CD14-positive monocyte (primary cell): ENCODE data around the gene CRISP1. TPM values are rescaled to one million over a fixed set of nuclear protein-coding genes. Genes with fewer than 3 reads are reported as not detected.

Experiments
- DNase-seq, 3 donors: peaks; one replicate each; pipeline ENCODE4 v3.0.0-alpha.2; 2011 to 2022
- H2AFZ ChIP-seq: 2 replicates; pipeline ENCODE4 v1.6.0; 2012; ENCODE audit warnings: mild to moderate bottlenecking, low read depth, low read length, inconsistent platforms; ENCODE audit not compliant: insufficient read depth, poor library complexity, severe bottlenecking
- H3K27ac ChIP-seq, 2 donors: 1 replicate in 1 of 2; 2 replicates in 1 of 2; pipeline ENCODE4 v1.5.1; 2012 to 2013; ENCODE audit warnings: low read length in 2 of 2, control low read depth in 1 of 2, inconsistent platforms in 1 of 2, low read depth in 1 of 2, mild to moderate bottlenecking in 1 of 2
- H3K27me3 ChIP-seq, 2 donors: one replicate each; pipeline versions ENCODE4 v1.6.0 to v1.6.1; 2011 to 2013; ENCODE audit warnings: low read length in 2 of 2; ENCODE audit not compliant: control insufficient read depth in 2 of 2, insufficient read depth in 2 of 2
- H3K36me3 ChIP-seq, 2 donors: replicated peaks in 1 of 2; 1 replicate in 1 of 2; 2 replicates in 1 of 2; pipeline versions ENCODE4 v1.5.1 to v1.6.1; 2012 to 2013; ENCODE audit warnings: low read length in 2 of 2, control low read depth in 1 of 2, inconsistent platforms in 1 of 2, mild to moderate bottlenecking in 1 of 2; ENCODE audit not compliant: insufficient read depth in 2 of 2, control insufficient read depth in 1 of 2
- H3K4me1 ChIP-seq, 2 donors: 1 replicate in 1 of 2; 2 replicates in 1 of 2; pipeline versions ENCODE4 v1.5.1 to v1.6.1; 2012 to 2013; ENCODE audit warnings: low read length in 2 of 2, control low read depth in 1 of 2, inconsistent platforms in 1 of 2, mild to moderate bottlenecking in 1 of 2, moderate library complexity in 1 of 2; ENCODE audit not compliant: insufficient read depth in 2 of 2, control insufficient read depth in 1 of 2
- H3K4me2 ChIP-seq: replicated peaks from 2 replicates; pipeline ENCODE3; 2012; ENCODE audit warnings: low read length, moderate library complexity, mild to moderate bottlenecking; ENCODE audit not compliant: poor library complexity, severe bottlenecking; ENCODE audit errors: extremely low read depth
- H3K4me3 ChIP-seq, 3 experiments: fragments of 200-600 bp in 1 of 3; sonication (generic) in 1 of 3; replicated peaks in 1 of 3; 1 replicate in 2 of 3; 2 replicates in 1 of 3; pipeline ENCODE4 v1.5.1; 2011 to 2013; ENCODE audit warnings: low read length in 3 of 3, mild to moderate bottlenecking in 3 of 3, control low read depth in 2 of 3, low read depth in 2 of 3, inconsistent platforms in 1 of 3, moderate library complexity in 1 of 3
- H3K79me2 ChIP-seq: 2 replicates; pipeline ENCODE4 v1.6.0; 2012; ENCODE audit warnings: mild to moderate bottlenecking, control low read depth, inconsistent platforms, low read length, moderate library complexity; ENCODE audit not compliant: insufficient read depth
- H3K9ac ChIP-seq: 2 replicates; pipeline ENCODE4 v1.6.0; 2017; ENCODE audit warnings: low read length, mild to moderate bottlenecking; ENCODE audit not compliant: insufficient read depth, poor library complexity, severe bottlenecking
- H3K9me3 ChIP-seq, 2 donors: replicated peaks in 1 of 2; 1 replicate in 1 of 2; 2 replicates in 1 of 2; pipeline versions ENCODE4 v1.5.1 to v1.6.1; 2012 to 2013; ENCODE audit warnings: low read length in 2 of 2, control low read depth in 1 of 2; ENCODE audit not compliant: control insufficient read depth in 1 of 2, insufficient read depth in 1 of 2
- H4K20me1 ChIP-seq: 2 replicates; pipeline ENCODE4 v1.6.0; 2012; ENCODE audit warnings: mild to moderate bottlenecking, low read length, control low read depth, moderate library complexity; ENCODE audit not compliant: insufficient read depth
- H3K27ac Mint-ChIP-seq, 7 donors: one replicate each; pipeline ENCODE4 v1.8.0; 2020; ENCODE audit warnings: mild to moderate bottlenecking in 7 of 7, mixed read lengths in 7 of 7, moderate library complexity in 6 of 7, inconsistent platforms in 2 of 7
- H3K27me3 Mint-ChIP-seq, 3 donors: one replicate each; pipeline ENCODE4 v1.8.0; 2021 to 2022; ENCODE audit warnings: low read depth in 3 of 3, mild to moderate bottlenecking in 3 of 3, mixed read lengths in 3 of 3, moderate library complexity in 3 of 3, inconsistent platforms in 1 of 3
- H3K36me3 Mint-ChIP-seq, 2 donors: one replicate each; pipeline ENCODE4 v1.8.0; 2020; ENCODE audit warnings: mixed read lengths in 2 of 2, inconsistent platforms in 1 of 2, mild to moderate bottlenecking in 1 of 2
- H3K4me1 Mint-ChIP-seq: one replicate; pipeline ENCODE4 v1.8.0; 2020; ENCODE audit warnings: mild to moderate bottlenecking, mixed read lengths
- H3K4me3 Mint-ChIP-seq, 2 donors: one replicate each; pipeline ENCODE4 v1.8.0; 2020; ENCODE audit warnings: mild to moderate bottlenecking in 2 of 2, mixed read lengths in 2 of 2, moderate library complexity in 1 of 2
- H3K9me3 Mint-ChIP-seq, 7 donors: one replicate each; pipeline ENCODE4 v1.8.0; 2020 to 2022; ENCODE audit warnings: mixed read lengths in 7 of 7, mild to moderate bottlenecking in 6 of 7, moderate library complexity in 6 of 7, inconsistent platforms in 2 of 7
- CTCF ChIP-seq: fragments of 200-600 bp; IDR thresholded peaks from one replicate; pipeline ENCODE4 v1.8.0; 2022; ENCODE audit warnings: antibody characterized with exemption, mild to moderate bottlenecking
- WGBS: methylation state at CpG from one replicate; pipeline ENCODE4 v1.1.5; 2013; ENCODE audit warnings: missing lambda C conversion rate; ENCODE audit not compliant: insufficient coverage; 5-methylcytosine and 5-hydroxymethylcytosine counted together
- intact Hi-C, 2 donors: fragments of 100-400 bp; cut with micrococcal nuclease; formaldehyde crosslinking; loops; one replicate each; pipeline versions ENCODE4 v1.15.0 to v1.15.1; 2023
- polyA plus RNA-seq, 3 donors: library from polyadenylated mRNA; depleted of rRNA in 1 of 3; unstranded in 2 of 3; stranded (reverse) in 1 of 3; fragments of 300-500 nt in 2 of 3; fragments of >200 nt in 1 of 3; fragmentation: Illumina TruSeq in 2 of 3; gene quantifications; 1 replicate in 2 of 3; 2 replicates in 1 of 3; pipeline ENCODE4 v1.2.3, GENCODE V29; 2012 to 2021

CRISP1 gene
- polyA plus RNA-seq, 3 donors, result not detected

GRCh38 chr6:49852975-49853374 is 13.4 kb downstream of the CRISP1 start:
- no peak overlapping the region for H3K9ac ChIP-seq
- H4K20me1 ChIP-seq, result no peaks in the 10 kb centered on the region
- no peaks in the 10 kb centered on the region for H3K9me3 ChIP-seq
- H3K4me2 ChIP-seq, result no peak overlapping the region
- no peak overlapping the region for H2AFZ ChIP-seq
- no peak for TF ChIP-seq CTCF
- Mint-ChIP-seq H3K9me3 (peaks cover 0 to 2% (median 0%) of the 10 kb centered on the region in 7 donors), H3K4me1 (no peaks in the 10 kb centered on the region), H3K27me3 (no peaks in the 10 kb centered on the region), H3K36me3 (no peaks in the 10 kb centered on the region), H3K27ac (no peak overlapping the region), H3K4me3 (no peak overlapping the region)
- H3K4me1 ChIP-seq, result no peaks in the 10 kb centered on the region
- no peaks in the 10 kb centered on the region for H3K27me3 ChIP-seq
- H3K27ac ChIP-seq, result no peak overlapping the region
- no peaks in the 10 kb centered on the region for H3K79me2 ChIP-seq
- DNase-seq, result no peak
- no peak overlapping the region for H3K4me3 ChIP-seq
- WGBS, result 93% methylated on average over 1 of the region's 2 CpGs
- no peaks in the 10 kb centered on the region for H3K36me3 ChIP-seq
- intact Hi-C loops, result loop anchor here in 1 of 2 donors (5.0 kb wide), 1 partner anchor 321 kb away; no protein-coding TSS in a partner anchor

GRCh38 chr6:49849213-49849907 is 17.0 kb downstream of the CRISP1 start:
- peak; percentile 67 for TF ChIP-seq CTCF
- peaks cover 0 to 2% (median 0%) of the 10 kb centered on the region in 7 donors for H3K9me3 Mint-ChIP-seq
- Histone ChIP-seq H3K36me3 (no peaks in the 10 kb centered on the region), H3K79me2 (no peaks in the 10 kb centered on the region), H3K4me1 (no peaks in the 10 kb centered on the region), H3K27me3 (no peaks in the 10 kb centered on the region), H3K27ac (no peak overlapping the region), H3K9me3 (no peaks in the 10 kb centered on the region), H3K4me2 (no peak overlapping the region), H3K9ac (no peak overlapping the region), H4K20me1 (no peaks in the 10 kb centered on the region), H3K4me3 (no peak overlapping the region), H2AFZ (no peak overlapping the region)
- H3K27ac Mint-ChIP-seq, result no peak overlapping the region
- intact Hi-C loops, result no loop called here
- H3K4me1 Mint-ChIP-seq, result no peaks in the 10 kb centered on the region
- H3K27me3 Mint-ChIP-seq, result no peaks in the 10 kb centered on the region
- WGBS, result 15% methylated on average over 2 of the region's 4 CpGs
- H3K36me3 Mint-ChIP-seq, result no peaks in the 10 kb centered on the region
- no peak overlapping the region for H3K4me3 Mint-ChIP-seq
- peak; percentile 0 to 26 (median 6) for DNase-seq
